SU-DHL-6 (cell line): ENCODE measurements around the gene MATN1.

Experiments
- EZH2phosphoT487 ChIP-seq: fragments of 200-600 bp; sonication (generic), shearing (Covaris generic); conservative IDR thresholded peaks from 2 replicates; pipeline ENCODE4 v1.6.1; 2018; ENCODE audit warnings: mild to moderate bottlenecking, antibody characterized with exemption, low read length, moderate library complexity, mixed read lengths
- TF ChIP-seq, protein P1 (sequence below): fragments of 200-600 bp; sonication (generic); IDR thresholded peaks from one replicate; pipeline ENCODE4 v1.5.1; 2017; ENCODE audit warnings: antibody characterized with exemption, mild to moderate bottlenecking, low read length, moderate library complexity; ENCODE audit not compliant: insufficient read depth, poor library complexity, severe bottlenecking

- TF ChIP-seq, protein P1, sequence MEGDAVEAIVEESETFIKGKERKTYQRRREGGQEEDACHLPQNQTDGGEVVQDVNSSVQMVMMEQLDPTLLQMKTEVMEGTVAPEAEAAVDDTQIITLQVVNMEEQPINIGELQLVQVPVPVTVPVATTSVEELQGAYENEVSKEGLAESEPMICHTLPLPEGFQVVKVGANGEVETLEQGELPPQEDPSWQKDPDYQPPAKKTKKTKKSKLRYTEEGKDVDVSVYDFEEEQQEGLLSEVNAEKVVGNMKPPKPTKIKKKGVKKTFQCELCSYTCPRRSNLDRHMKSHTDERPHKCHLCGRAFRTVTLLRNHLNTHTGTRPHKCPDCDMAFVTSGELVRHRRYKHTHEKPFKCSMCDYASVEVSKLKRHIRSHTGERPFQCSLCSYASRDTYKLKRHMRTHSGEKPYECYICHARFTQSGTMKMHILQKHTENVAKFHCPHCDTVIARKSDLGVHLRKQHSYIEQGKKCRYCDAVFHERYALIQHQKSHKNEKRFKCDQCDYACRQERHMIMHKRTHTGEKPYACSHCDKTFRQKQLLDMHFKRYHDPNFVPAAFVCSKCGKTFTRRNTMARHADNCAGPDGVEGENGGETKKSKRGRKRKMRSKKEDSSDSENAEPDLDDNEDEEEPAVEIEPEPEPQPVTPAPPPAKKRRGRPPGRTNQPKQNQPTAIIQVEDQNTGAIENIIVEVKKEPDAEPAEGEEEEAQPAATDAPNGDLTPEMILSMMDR, result no peak
- TF ChIP-seq EZH2phosphoT487, result no peak
These were observed 7.5 kb downstream of the MATN1 start for GRCh38 chr1:30715886-30716285.
